Body of pancreas (tissue), 4 donors: Measurements from ENCODE around the gene CFHR2.

ENCODE experiments used
- CTCF ChIP-seq, 7 experiments: fragments of 450-650 bp in 4 of 7; fragments of 200-600 bp in 3 of 7; sonication (generic) in 3 of 7; IDR thresholded peaks; one replicate each; pipeline ENCODE4 v1.5.1; 2016 to 2019; ENCODE audit warnings: antibody characterized with exemption in 7 of 7
- POLR2A ChIP-seq, 3 donors: fragments of 450-650 bp; IDR thresholded peaks; one replicate each; pipeline ENCODE4 v1.6.1; 2016; ENCODE audit warnings: antibody characterized with exemption in 3 of 3, mild to moderate bottlenecking in 2 of 3

- TF ChIP-seq CTCF (IDR thresholded peaks at IDR 0.05) (no peak), POLR2A (IDR thresholded peaks at IDR 0.05) (no peak)
These were observed 11.2 kb downstream of the CFHR2 start for GRCh38 chr1:196954778-196955177.
